ENCODE results near the gene LGALS4.

Gene LGALS4

GRCh38 chr19:38837656-38838121 lies 24.9 kb upstream of the LGALS4 start:
- no peaks in the 10 kb centered on the region for H3K4me1 ChIP-seq (ENCODE audit: control insufficient read depth in 2 of 2, insufficient read depth in 1 of 2, low read depth in 1 of 2, low read length in 2 of 2)
- H3K27me3 ChIP-seq (ENCODE audit: control insufficient read depth in 3 of 3, insufficient read depth in 3 of 3, low read depth in 1 of 3, low read length in 3 of 3) = no peaks in the 10 kb centered on the region
- peaks cover 63 to 76% of the 10 kb centered on the region in 2 donors for H3K36me3 ChIP-seq (replicated peaks in 1 of 2; ENCODE audit: control insufficient read depth in 2 of 2, insufficient read depth in 2 of 2, low read length in 2 of 2)
- H3K9me3 ChIP-seq (replicated peaks in 1 of 2; ENCODE audit: control insufficient read depth in 2 of 2, insufficient read depth in 1 of 2, low read depth in 1 of 2, low read length in 2 of 2) = no peaks in the 10 kb centered on the region
- H2AK5ac ChIP-seq (ENCODE audit: low read depth, low read length) = no peak overlapping the region
- H3K79me1 ChIP-seq (ENCODE audit: low read depth, low read length) = peaks cover 2% of the 10 kb centered on the region
- no peak for DNase-seq (ENCODE audit: low spot score)
- no peak overlapping the region for H3K9ac ChIP-seq (ENCODE audit: low read depth, low read length, poor library complexity)
- no peak overlapping the region for H4K91ac ChIP-seq (ENCODE audit: low read depth, low read length, poor library complexity)
- H3K4ac ChIP-seq (ENCODE audit: low read length) = no peak overlapping the region
- no peak overlapping the region for H2BK12ac ChIP-seq (ENCODE audit: low read length)
- no peak overlapping the region for H2BK5ac ChIP-seq (ENCODE audit: low read length)
- no peak overlapping the region for H3K4me2 ChIP-seq (ENCODE audit: insufficient read depth, low read length, poor library complexity, severe bottlenecking)
- H2AFZ ChIP-seq (ENCODE audit: low read length) = no peak overlapping the region
- H3K23ac ChIP-seq (ENCODE audit: low read depth, low read length, poor library complexity) = no peak overlapping the region
- no peak overlapping the region for H2BK120ac ChIP-seq (ENCODE audit: low read depth, low read length)
- no peak overlapping the region for H3K14ac ChIP-seq (ENCODE audit: low read length)
- H3K27ac ChIP-seq (replicated peaks; ENCODE audit: low read length) = no peak overlapping the region
- no peak overlapping the region for H4K8ac ChIP-seq (ENCODE audit: low read depth, low read length)
- H3K18ac ChIP-seq (ENCODE audit: low read length) = no peak overlapping the region
- no peak overlapping the region for H3K4me3 ChIP-seq (ENCODE audit: low read length in 2 of 2)
- H2BK15ac ChIP-seq (ENCODE audit: low read length) = no peak overlapping the region
- no CpG with 5 or more reads among the region's 7 CpGs for WGBS, 2 donors (ENCODE audit: extremely low coverage in 2 of 2, insufficient read length in 2 of 2, insufficient replicate concordance in 1 of 2)

- Histone ChIP-seq H2BK5ac (ENCODE audit: low read length) (no peak overlapping the region), H3K27me3 (ENCODE audit: control insufficient read depth in 3 of 3, insufficient read depth in 3 of 3, low read depth in 1 of 3, low read length in 3 of 3) (no peaks in the 10 kb centered on the region), H2BK15ac (ENCODE audit: low read length) (no peak overlapping the region), H2AFZ (ENCODE audit: low read length) (no peak overlapping the region), H3K79me1 (ENCODE audit: low read depth, low read length) (peaks cover 2% of the 10 kb centered on the region), H3K9me3 (replicated peaks in 1 of 2; ENCODE audit: control insufficient read depth in 2 of 2, insufficient read depth in 1 of 2, low read depth in 1 of 2, low read length in 2 of 2) (no peaks in the 10 kb centered on the region), H3K4me1 (ENCODE audit: control insufficient read depth in 2 of 2, insufficient read depth in 1 of 2, low read depth in 1 of 2, low read length in 2 of 2) (no peaks in the 10 kb centered on the region), H3K4me2 (ENCODE audit: insufficient read depth, low read length, poor library complexity, severe bottlenecking) (no peak overlapping the region), H4K91ac (ENCODE audit: low read depth, low read length, poor library complexity) (no peak overlapping the region), H2BK120ac (ENCODE audit: low read depth, low read length) (no peak overlapping the region), H3K23ac (ENCODE audit: low read depth, low read length, poor library complexity) (no peak overlapping the region), H4K8ac (ENCODE audit: low read depth, low read length) (no peak overlapping the region), H2BK12ac (ENCODE audit: low read length) (no peak overlapping the region), H3K18ac (ENCODE audit: low read length) (no peak overlapping the region), H3K4me3 (ENCODE audit: low read length in 2 of 2) (no peak overlapping the region), H2AK5ac (ENCODE audit: low read depth, low read length) (no peak overlapping the region), H3K9ac (ENCODE audit: low read depth, low read length, poor library complexity) (no peak overlapping the region), H3K27ac (replicated peaks; ENCODE audit: low read length) (no peak overlapping the region), H3K14ac (ENCODE audit: low read length) (no peak overlapping the region), H3K4ac (ENCODE audit: low read length) (no peak overlapping the region), H3K36me3 (replicated peaks in 1 of 2; ENCODE audit: control insufficient read depth in 2 of 2, insufficient read depth in 2 of 2, low read length in 2 of 2) (peaks cover 57 to 70% of the 10 kb centered on the region in 2 donors)
- WGBS, 2 donors (ENCODE audit: extremely low coverage in 2 of 2, insufficient read length in 2 of 2, insufficient replicate concordance in 1 of 2) = no CpG with 5 or more reads among the region's 6 CpGs
- DNase-seq (ENCODE audit: low spot score) = no peak
Observed at GRCh38 chr19:38836983-38837626, 24.4 kb upstream of the LGALS4 start.

GRCh38 chr19:38836159-38836982 lies 23.6 kb upstream of the LGALS4 start:
- no peak overlapping the region for H3K4me3 ChIP-seq (ENCODE audit: low read length in 2 of 2)
- H3K4me2 ChIP-seq (ENCODE audit: insufficient read depth, low read length, poor library complexity, severe bottlenecking) = no peak overlapping the region
- H3K27ac ChIP-seq (replicated peaks; ENCODE audit: low read length) = peak overlapping the region; percentile 30
- no peak overlapping the region for H2AK5ac ChIP-seq (ENCODE audit: low read depth, low read length)
- no peaks in the 10 kb centered on the region for H3K27me3 ChIP-seq (ENCODE audit: control insufficient read depth in 3 of 3, insufficient read depth in 3 of 3, low read depth in 1 of 3, low read length in 3 of 3)
- H3K79me1 ChIP-seq (ENCODE audit: low read depth, low read length) = no peaks in the 10 kb centered on the region
- no peak overlapping the region for H3K9ac ChIP-seq (ENCODE audit: low read depth, low read length, poor library complexity)
- H3K36me3 ChIP-seq (replicated peaks in 1 of 2; ENCODE audit: control insufficient read depth in 2 of 2, insufficient read depth in 2 of 2, low read length in 2 of 2) = peaks cover 52 to 62% of the 10 kb centered on the region in 2 donors
- DNase-seq (ENCODE audit: low spot score) = no peak
- no peak overlapping the region for H3K23ac ChIP-seq (ENCODE audit: low read depth, low read length, poor library complexity)
- H3K4ac ChIP-seq (ENCODE audit: low read length) = no peak overlapping the region
- H2BK5ac ChIP-seq (ENCODE audit: low read length) = no peak overlapping the region
- H3K9me3 ChIP-seq (replicated peaks in 1 of 2; ENCODE audit: control insufficient read depth in 2 of 2, insufficient read depth in 1 of 2, low read depth in 1 of 2, low read length in 2 of 2) = no peaks in the 10 kb centered on the region
- H2BK12ac ChIP-seq (ENCODE audit: low read length) = no peak overlapping the region
- no peak overlapping the region for H2AFZ ChIP-seq (ENCODE audit: low read length)
- WGBS, 2 donors (ENCODE audit: extremely low coverage in 2 of 2, insufficient read length in 2 of 2, insufficient replicate concordance in 1 of 2) = no CpG with 5 or more reads among the region's 8 CpGs
- H3K18ac ChIP-seq (ENCODE audit: low read length) = no peak overlapping the region
- no peak overlapping the region for H3K14ac ChIP-seq (ENCODE audit: low read length)
- H2BK120ac ChIP-seq (ENCODE audit: low read depth, low read length) = no peak overlapping the region
- H4K8ac ChIP-seq (ENCODE audit: low read depth, low read length) = no peak overlapping the region
- no peak overlapping the region for H2BK15ac ChIP-seq (ENCODE audit: low read length)
- H4K91ac ChIP-seq (ENCODE audit: low read depth, low read length, poor library complexity) = no peak overlapping the region
- no peaks in the 10 kb centered on the region for H3K4me1 ChIP-seq (ENCODE audit: control insufficient read depth in 2 of 2, insufficient read depth in 1 of 2, low read depth in 1 of 2, low read length in 2 of 2)

GRCh38 chr19:38834590-38834989 lies 21.8 kb upstream of the LGALS4 start:
- Histone ChIP-seq H2AK5ac (ENCODE audit: low read depth, low read length) (no peak overlapping the region), H3K23ac (ENCODE audit: low read depth, low read length, poor library complexity) (no peak overlapping the region), H2BK5ac (ENCODE audit: low read length) (no peak overlapping the region), H4K8ac (ENCODE audit: low read depth, low read length) (no peak overlapping the region), H2BK15ac (ENCODE audit: low read length) (no peak overlapping the region), H4K91ac (ENCODE audit: low read depth, low read length, poor library complexity) (no peak overlapping the region), H3K36me3 (replicated peaks in 1 of 2; ENCODE audit: control insufficient read depth in 2 of 2, insufficient read depth in 2 of 2, low read length in 2 of 2) (peaks cover 40 to 54% of the 10 kb centered on the region in 2 donors), H3K9ac (ENCODE audit: low read depth, low read length, poor library complexity) (no peak overlapping the region), H2AFZ (ENCODE audit: low read length) (no peak overlapping the region), H3K18ac (ENCODE audit: low read length) (no peak overlapping the region), H3K27ac (replicated peaks; ENCODE audit: low read length) (no peak overlapping the region), H3K4me3 (ENCODE audit: low read length in 2 of 2) (no peak overlapping the region), H3K9me3 (replicated peaks in 1 of 2; ENCODE audit: control insufficient read depth in 2 of 2, insufficient read depth in 1 of 2, low read depth in 1 of 2, low read length in 2 of 2) (no peaks in the 10 kb centered on the region), H2BK120ac (ENCODE audit: low read depth, low read length) (no peak overlapping the region), H3K4me2 (ENCODE audit: insufficient read depth, low read length, poor library complexity, severe bottlenecking) (no peak overlapping the region), H3K79me1 (ENCODE audit: low read depth, low read length) (no peaks in the 10 kb centered on the region), H3K4me1 (ENCODE audit: control insufficient read depth in 2 of 2, insufficient read depth in 1 of 2, low read depth in 1 of 2, low read length in 2 of 2) (peaks cover 0 to 4% of the 10 kb centered on the region in 2 donors), H2BK12ac (ENCODE audit: low read length) (no peak overlapping the region), H3K27me3 (ENCODE audit: control insufficient read depth in 3 of 3, insufficient read depth in 3 of 3, low read depth in 1 of 3, low read length in 3 of 3) (no peaks in the 10 kb centered on the region), H3K4ac (ENCODE audit: low read length) (no peak overlapping the region), H3K14ac (ENCODE audit: low read length) (no peak overlapping the region)
- DNase-seq (ENCODE audit: low spot score) = no peak
- no CpG with 5 or more reads among the region's 6 CpGs for WGBS, 2 donors (ENCODE audit: extremely low coverage in 2 of 2, insufficient read length in 2 of 2, insufficient replicate concordance in 1 of 2)
